Forelimb muscle (tissue), 1 donor: ENCODE data around the gene A3GALT2. TPM values are rescaled to one million over a fixed set of nuclear protein-coding genes. Genes with fewer than 3 reads are reported as not detected.

Experiments
- DNase-seq: peaks from one replicate; pipeline ENCODE4 v3.0.0-alpha.2; 2013; ENCODE audit warnings: low read depth
- polyA plus RNA-seq: library from polyadenylated mRNA; unstranded; fragments of 120-200 nt; gene quantifications from one replicate; pipeline ENCODE4 v1.2.1, GENCODE V29; 2013; ENCODE audit not compliant: insufficient read length

A3GALT2 gene
- polyA plus RNA-seq, 1 donor, result not detected

DNA sequence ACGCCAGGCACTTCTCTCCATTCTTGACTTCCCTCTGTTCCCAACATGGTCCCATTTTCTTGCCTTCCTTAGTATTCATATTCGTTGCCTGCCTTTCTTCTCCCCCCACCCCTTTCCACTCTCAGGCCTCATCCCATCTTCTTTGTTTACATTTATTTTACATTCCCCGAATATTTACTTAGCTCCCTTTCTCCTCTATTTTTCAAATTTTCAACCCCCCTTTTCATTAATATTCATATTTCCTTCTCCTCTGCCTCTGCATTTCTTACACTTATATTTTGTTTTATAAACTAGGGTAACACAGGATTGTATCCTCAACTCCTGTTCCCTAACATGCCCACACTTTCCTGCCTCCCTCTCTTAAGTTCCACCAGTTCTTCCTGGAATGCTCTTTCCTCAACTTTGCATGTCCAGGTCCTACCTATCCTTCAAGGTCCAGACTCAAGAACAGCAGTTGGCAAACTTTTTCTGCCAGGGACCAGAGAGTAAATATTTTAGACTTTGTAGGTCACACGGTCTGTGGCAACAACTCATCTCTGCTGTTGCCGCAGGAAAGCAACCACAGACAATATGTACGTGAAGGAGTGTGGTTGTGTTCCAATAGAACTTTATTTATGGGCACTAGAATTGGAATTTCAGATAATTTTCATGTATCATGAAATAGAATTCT, 29.8 kb upstream of the A3GALT2 start:
- DNase-seq, result no peak

- no peak for DNase-seq
These were observed 29.1 kb upstream of the A3GALT2 start for GRCh38 chr1:33349778-33350610.

GRCh38 chr1:33349081-33349759, 28.3 kb upstream of the A3GALT2 start:
- no peak for DNase-seq

- no peak for DNase-seq
These were observed 27.8 kb upstream of the A3GALT2 start for GRCh38 chr1:33348676-33349080.

- DNase-seq, result no peak
These were observed 27.3 kb upstream of the A3GALT2 start for GRCh38 chr1:33348194-33348593.

DNA sequence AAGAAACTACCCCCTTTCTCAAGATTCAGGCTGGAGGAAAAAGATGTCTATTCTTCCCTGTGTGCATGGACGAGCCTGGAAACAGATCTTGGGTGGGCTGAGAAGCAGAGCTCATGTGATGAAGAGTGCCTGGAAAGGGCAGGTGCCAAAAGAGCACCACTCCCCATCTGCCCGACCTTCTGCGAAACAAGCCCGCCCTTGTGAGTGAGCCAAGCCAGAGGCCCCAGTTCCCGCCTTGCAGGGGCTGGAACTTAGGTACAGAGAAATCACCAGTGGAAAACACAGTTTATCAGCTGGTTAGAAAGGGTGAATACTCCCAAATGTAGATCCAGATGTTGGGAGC, 26.7 kb upstream of the A3GALT2 start:
- no peak for DNase-seq

- no peak for DNase-seq
These were observed 26.2 kb upstream of the A3GALT2 start for GRCh38 chr1:33346927-33347649.

DNA sequence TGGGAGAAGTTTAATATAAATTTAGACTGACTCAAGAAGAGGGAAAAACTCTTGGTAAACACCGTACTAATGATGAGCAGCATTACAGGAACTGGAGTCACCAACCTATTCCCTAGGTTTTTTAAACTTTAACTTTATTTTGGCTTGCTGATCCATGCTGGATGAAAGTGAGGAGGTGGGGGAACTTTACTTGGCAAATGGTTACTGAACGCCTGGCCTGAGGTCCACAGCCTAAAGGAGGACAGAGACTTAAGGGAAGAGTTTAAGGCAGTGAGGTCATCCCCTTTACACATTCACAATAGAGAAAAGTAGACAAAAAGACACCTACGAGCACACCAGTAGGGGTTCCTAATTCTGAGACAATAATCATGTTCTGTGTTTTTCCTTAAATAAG, 25.6 kb upstream of the A3GALT2 start:
- no peak for DNase-seq

DNA sequence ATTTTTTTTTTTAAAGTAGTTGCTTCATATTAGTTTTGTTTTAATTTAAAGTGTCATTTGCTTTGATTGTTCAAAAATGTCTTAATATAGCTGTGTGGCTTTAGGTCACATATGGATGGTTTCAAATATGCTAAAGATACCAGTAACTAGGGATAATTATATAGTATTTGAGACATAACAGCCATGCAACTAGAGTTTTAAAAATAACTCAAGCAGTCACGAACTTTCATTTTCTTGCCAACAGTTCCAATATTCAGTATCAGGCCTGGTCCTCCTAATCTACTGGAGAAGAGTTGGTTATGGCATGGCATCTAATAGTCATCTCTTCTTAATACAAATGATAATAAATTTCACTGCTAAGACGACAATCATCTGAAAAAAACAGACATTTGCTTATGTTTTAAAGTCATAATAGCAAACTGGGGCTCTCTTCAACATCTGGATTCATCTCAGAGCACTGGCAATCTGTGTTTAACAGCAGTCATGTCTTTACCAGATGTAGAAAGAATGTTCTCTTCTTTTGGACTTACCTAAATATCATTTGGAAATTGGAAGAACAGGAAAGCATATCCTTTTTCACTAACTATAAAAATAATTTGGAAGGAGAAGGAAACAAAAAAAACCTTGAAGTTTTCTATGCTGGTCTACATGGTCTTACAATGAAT, 24.1 kb upstream of the A3GALT2 start:
- no peak for DNase-seq

GRCh38 chr1:33343539-33343938, 22.6 kb upstream of the A3GALT2 start:
- DNase-seq, result no peak

DNA sequence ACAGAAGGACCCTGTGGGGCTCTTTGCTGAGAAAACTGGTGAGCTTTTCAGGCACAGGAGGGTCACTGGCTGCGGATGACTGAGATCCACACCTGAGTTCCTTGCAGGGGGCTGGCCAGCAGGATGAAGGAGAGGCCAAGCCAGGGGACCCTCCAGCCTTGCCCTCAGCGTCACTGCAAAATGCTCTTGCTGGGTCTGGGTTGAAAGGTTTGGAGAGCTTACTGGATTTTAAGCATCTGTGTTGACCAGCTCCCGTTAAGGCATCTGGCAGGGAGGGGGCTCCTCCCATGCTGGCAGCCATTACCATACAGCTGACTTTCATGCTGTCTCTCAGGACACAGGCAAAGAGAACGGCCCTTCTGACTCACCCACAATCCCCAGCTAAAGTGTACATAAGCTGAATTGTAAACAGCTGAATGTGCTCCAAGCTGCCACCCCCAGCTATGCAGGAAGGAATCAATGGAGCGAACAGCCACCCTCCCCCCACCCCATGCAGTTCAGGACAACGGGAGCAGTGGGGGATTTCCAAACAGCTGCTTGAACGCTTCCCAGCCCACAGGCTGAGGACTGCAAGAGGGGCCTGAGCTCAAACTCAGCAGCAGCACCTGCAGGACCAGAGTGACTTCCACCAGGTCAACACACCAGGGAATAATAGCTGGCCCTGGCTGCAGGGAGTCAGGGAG, 21.3 kb upstream of the A3GALT2 start:
- DNase-seq, result no peak

GRCh38 chr1:33341190-33341589, 20.3 kb upstream of the A3GALT2 start:
- DNase-seq, result no peak

GRCh38 chr1:33339413-33339812, 18.5 kb upstream of the A3GALT2 start:
- no peak for DNase-seq

GRCh38 chr1:33338440-33339211, 17.7 kb upstream of the A3GALT2 start:
- DNase-seq, result no peak

- no peak for DNase-seq
These were observed 17.1 kb upstream of the A3GALT2 start for GRCh38 chr1:33338048-33338439.

DNA sequence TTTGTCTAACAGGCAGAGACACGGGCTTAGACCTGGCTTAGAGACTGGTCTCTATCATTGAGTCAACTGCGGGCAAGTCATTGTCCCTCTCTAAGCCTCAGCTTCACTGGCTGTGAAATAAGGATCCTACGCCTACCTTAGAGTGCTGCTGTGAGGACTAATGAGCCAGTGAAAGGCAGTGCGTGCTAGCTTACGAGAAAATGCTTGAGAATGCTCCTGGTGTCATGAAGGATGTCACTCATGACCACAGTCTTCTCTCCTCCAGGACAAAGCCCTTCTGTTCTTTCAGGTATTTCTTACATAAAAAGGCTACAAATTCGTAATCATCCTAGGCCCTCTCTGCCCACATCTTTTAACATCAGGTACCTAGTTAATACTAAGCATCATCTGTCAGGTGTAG, 16.5 kb upstream of the A3GALT2 start:
- DNase-seq, result no peak

DNA sequence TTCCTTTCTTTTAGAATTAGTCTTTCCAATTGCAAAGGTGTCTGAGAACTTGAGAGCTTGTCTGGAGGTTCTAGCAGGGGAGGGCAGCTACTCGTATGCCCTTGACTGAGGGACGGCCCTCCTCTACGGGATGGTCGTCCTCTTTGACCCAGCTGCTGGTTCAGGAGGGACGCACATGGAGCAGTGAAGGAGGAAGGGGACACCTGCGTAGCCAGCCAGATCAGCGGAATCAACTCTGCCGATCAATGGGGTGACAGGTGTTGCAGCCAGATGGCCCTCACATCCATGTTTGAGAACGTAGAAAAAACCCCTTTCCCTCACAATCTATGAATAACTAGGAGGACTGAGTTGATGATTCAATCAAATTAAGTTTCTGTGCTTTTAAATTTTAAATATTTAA, 15.7 kb upstream of the A3GALT2 start:
- DNase-seq, result no peak

GRCh38 chr1:33335020-33335419, 14.1 kb upstream of the A3GALT2 start:
- DNase-seq, result no peak

DNA sequence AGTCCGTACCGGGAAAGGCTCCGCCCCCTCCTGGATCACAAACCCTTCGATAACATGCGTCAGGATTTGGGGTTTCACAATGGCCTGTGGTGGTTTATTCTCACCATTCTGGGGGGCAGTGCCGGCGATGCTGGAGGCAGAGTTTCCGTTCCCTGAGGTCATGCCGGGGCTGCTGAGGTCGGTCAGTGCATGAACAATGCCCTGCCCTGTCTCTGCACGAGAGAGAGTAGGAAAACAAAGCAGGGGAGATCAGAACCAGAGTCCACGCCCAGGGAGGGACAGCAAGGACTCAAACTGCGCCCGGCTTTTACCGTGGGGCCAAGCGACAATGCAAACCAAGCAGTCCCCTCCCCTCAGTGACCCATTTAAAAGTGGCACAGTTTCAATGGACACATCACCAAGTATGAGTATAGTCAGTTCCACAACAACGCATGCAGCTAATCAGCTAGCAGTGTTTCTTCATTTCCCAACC, 13.2 kb upstream of the A3GALT2 start:
- DNase-seq, result no peak

- no peak for DNase-seq
These were observed 12.0 kb upstream of the A3GALT2 start for GRCh38 chr1:33332881-33333280.
